Endothelial cell of umbilical vein (primary cell): ENCODE data around the gene GRAMD1A. TPM values are rescaled to one million over a fixed set of nuclear protein-coding genes. Genes with fewer than 3 reads are reported as not detected.

Source experiments
- BruUV-seq: library from RNA; stranded (reverse); fragments of 400-500 nt; replicated peaks from 2 replicates; lab custom pipeline; 2021; lab: Mats Ljungman, UMichigan
- CTCF ChIA-PET: fragments of 300-600, 350-600 bp; sonication (Branson Sonifier 250); formaldehyde crosslinking; loops from one replicate; lab custom pipeline; 2021; ENCODE audit warnings: antibody characterized with exemption, inconsistent platforms; lab: Charles Lee
- POLR2A ChIA-PET: fragments of 300-600, 350-600 bp; sonication (Branson Sonifier 250); formaldehyde crosslinking; loops from one replicate; lab custom pipeline; 2021; ENCODE audit warnings: antibody characterized with exemption, inconsistent platforms; lab: Charles Lee
- DNase-seq: peaks from one replicate; pipeline ENCODE4 v3.0.0-alpha.2; 2011; ENCODE audit warnings: low read depth, low spot score
- FAIRE-seq: peaks from 2 replicates; lab custom pipeline; 2011; peaks lifted over from hg19 to GRCh38; lab: Jason Lieb, UNC
- H2AFZ ChIP-seq: 2 replicates; pipeline ENCODE4 v1.6.0; 2012; ENCODE audit warnings: low read depth, low read length, control low read depth, inconsistent platforms
- H3K27ac ChIP-seq: 2 replicates; pipeline ENCODE4 v1.5.1; 2011; ENCODE audit warnings: low read depth, mild to moderate bottlenecking, control low read depth, low read length, moderate library complexity; ENCODE audit not compliant: insufficient read depth
- H3K27me3 ChIP-seq, 2 experiments: 2 replicates each; pipeline versions ENCODE4 v1.6.0 to v1.6.1; 2011; ENCODE audit warnings: low read length in 2 of 2, mixed read lengths in 1 of 2; ENCODE audit not compliant: control insufficient read depth in 2 of 2, insufficient read depth in 2 of 2
- H3K36me3 ChIP-seq, 2 experiments: 2 replicates in 1 of 2; 3 replicates in 1 of 2; pipeline ENCODE4 v1.5.1; 2011; ENCODE audit warnings: low read length in 2 of 2, mild to moderate bottlenecking in 1 of 2, moderate library complexity in 1 of 2; ENCODE audit not compliant: control insufficient read depth in 2 of 2, insufficient read depth in 2 of 2; ENCODE audit errors: extremely low read depth in 1 of 2
- H3K4me1 ChIP-seq: 3 replicates; pipeline ENCODE4 v1.5.1; 2011; ENCODE audit warnings: mild to moderate bottlenecking, low read length; ENCODE audit not compliant: control insufficient read depth, insufficient read depth; ENCODE audit errors: extremely low read depth
- H3K4me2 ChIP-seq: 2 replicates; pipeline ENCODE4 v1.6.1; 2011; ENCODE audit warnings: low read length, control low read depth, mixed read lengths; ENCODE audit not compliant: insufficient read depth
- H3K4me3 ChIP-seq, 3 experiments: fragments of 200-600 bp in 1 of 3; sonication (generic), shearing (Covaris generic) in 1 of 3; replicated peaks in 1 of 3; 2 replicates each; pipeline ENCODE4 v1.5.1; 2011 to 2016; ENCODE audit warnings: control low read depth in 3 of 3, low read length in 3 of 3, mild to moderate bottlenecking in 2 of 3, inconsistent platforms in 1 of 3, low read depth in 1 of 3, moderate library complexity in 1 of 3; ENCODE audit not compliant: insufficient read depth in 1 of 3
- H3K79me2 ChIP-seq: 2 replicates; pipeline ENCODE4 v1.6.0; 2012; ENCODE audit warnings: low read length, inconsistent platforms; ENCODE audit not compliant: control insufficient read depth, insufficient read depth
- H3K9ac ChIP-seq: replicated peaks from 2 replicates; pipeline ENCODE3; 2011; ENCODE audit warnings: low read length, control low read depth; ENCODE audit not compliant: insufficient read depth; ENCODE audit errors: extremely low read depth
- H3K9me1 ChIP-seq: replicated peaks from 3 replicates; pipeline ENCODE4 v1.6.0; 2011; ENCODE audit warnings: mild to moderate bottlenecking, low read length; ENCODE audit not compliant: control insufficient read depth, insufficient read depth; ENCODE audit errors: extremely low read depth
- H3K9me3 ChIP-seq: replicated peaks from 2 replicates; pipeline ENCODE4 v1.5.1; 2012; ENCODE audit warnings: low read length, inconsistent platforms; ENCODE audit not compliant: control insufficient read depth, insufficient read depth
- H4K20me1 ChIP-seq: replicated peaks from 2 replicates; pipeline ENCODE3; 2011; ENCODE audit warnings: mild to moderate bottlenecking, low read length; ENCODE audit not compliant: control insufficient read depth, insufficient read depth; ENCODE audit errors: extremely low read depth
- GATA2 ChIP-seq: IDR thresholded peaks from 2 replicates; pipeline ENCODE4 v1.7.0; 2011; ENCODE audit warnings: low read depth, mild to moderate bottlenecking, moderate library complexity, mixed read lengths, low read length; ENCODE audit not compliant: insufficient read length, insufficient read depth
- POLR2AphosphoS5 ChIP-seq: IDR thresholded peaks from 2 replicates; pipeline ENCODE4 v1.6.1; 2012; ENCODE audit warnings: low read depth, mild to moderate bottlenecking, control low read depth, low read length, moderate library complexity; ENCODE audit not compliant: insufficient read depth
- dilution Hi-C: fragments of 300-500 bp; cut with MboI; formaldehyde crosslinking; loops from one replicate; pipeline ENCODE4 v1.15.0; 2019; ENCODE audit warnings: low sequenced_read_pairs; ENCODE audit not compliant: extremely low pct_ligation_motif_present
- intact Hi-C: fragments of 100-400 bp; cut with micrococcal nuclease; formaldehyde crosslinking; loops from one replicate; pipeline ENCODE4 v1.10.0; 2022
- polyA plus RNA-seq, 4 experiments: library from polyadenylated mRNA; depleted of rRNA in 3 of 4; stranded (reverse) in 3 of 4; unstranded in 1 of 4; fragments of >200 nt; gene quantifications; 2 replicates each; pipeline versions ENCODE4 v1.2.1 to v1.2.3, GENCODE V29; 2011 to 2012; ENCODE audit warnings: missing spikeins in 1 of 4
- total RNA-seq: library from RNA; stranded (reverse); gene quantifications from 2 replicates; pipeline ENCODE4 v1.2.3, GENCODE V29; 2021
- TF ChIP-seq, protein P1 (sequence below), 2 donors: IDR thresholded peaks; 1 replicate in 1 of 2; 2 replicates in 1 of 2; pipeline ENCODE4 v1.5.1; 2011; ENCODE audit warnings: low read length in 2 of 2, mild to moderate bottlenecking in 2 of 2, moderate library complexity in 2 of 2, control low read depth in 1 of 2, inconsistent platforms in 1 of 2, low read depth in 1 of 2; ENCODE audit not compliant: insufficient read depth in 1 of 2; ENCODE audit errors: extremely low read depth in 1 of 2

The GRAMD1A gene
- total and polyA plus RNA-seq, 2 donors (not counting 3 experiments of a cell fraction or from before 2014, with no cell fraction given) = 127 to 130 TPM

GRCh38 chr19:34960103-34960805 lies 39.9 kb upstream of the GRAMD1A start:
- DNase-seq = no peak
- no peaks in the 10 kb centered on the region for H4K20me1 ChIP-seq
- TF ChIP-seq POLR2AphosphoS5 (no peak), GATA2 (peak; percentile 46)
- TF ChIP-seq, protein P1, sequence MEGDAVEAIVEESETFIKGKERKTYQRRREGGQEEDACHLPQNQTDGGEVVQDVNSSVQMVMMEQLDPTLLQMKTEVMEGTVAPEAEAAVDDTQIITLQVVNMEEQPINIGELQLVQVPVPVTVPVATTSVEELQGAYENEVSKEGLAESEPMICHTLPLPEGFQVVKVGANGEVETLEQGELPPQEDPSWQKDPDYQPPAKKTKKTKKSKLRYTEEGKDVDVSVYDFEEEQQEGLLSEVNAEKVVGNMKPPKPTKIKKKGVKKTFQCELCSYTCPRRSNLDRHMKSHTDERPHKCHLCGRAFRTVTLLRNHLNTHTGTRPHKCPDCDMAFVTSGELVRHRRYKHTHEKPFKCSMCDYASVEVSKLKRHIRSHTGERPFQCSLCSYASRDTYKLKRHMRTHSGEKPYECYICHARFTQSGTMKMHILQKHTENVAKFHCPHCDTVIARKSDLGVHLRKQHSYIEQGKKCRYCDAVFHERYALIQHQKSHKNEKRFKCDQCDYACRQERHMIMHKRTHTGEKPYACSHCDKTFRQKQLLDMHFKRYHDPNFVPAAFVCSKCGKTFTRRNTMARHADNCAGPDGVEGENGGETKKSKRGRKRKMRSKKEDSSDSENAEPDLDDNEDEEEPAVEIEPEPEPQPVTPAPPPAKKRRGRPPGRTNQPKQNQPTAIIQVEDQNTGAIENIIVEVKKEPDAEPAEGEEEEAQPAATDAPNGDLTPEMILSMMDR (IDR thresholded peaks at IDR 0.05; ENCODE audit: extremely low read depth in 1 of 2, insufficient read depth in 1 of 2, low read depth in 1 of 2, low read length in 2 of 2) = no peak
- H2AFZ ChIP-seq = no peak overlapping the region
- no peak overlapping the region for H3K9ac ChIP-seq
- H3K27me3 ChIP-seq = no peaks in the 10 kb centered on the region
- H3K36me3 ChIP-seq = peaks cover 29 to 45% of the 10 kb centered on the region in 2 experiments
- H3K79me2 ChIP-seq = peaks cover 51% of the 10 kb centered on the region
- H3K4me3 ChIP-seq = no peak overlapping the region
- CTCF ChIA-PET = interaction anchor here (3.3 to 3.4 kb wide), 2 partner anchors 12 to 33 kb away, joined by 11 to 13 read pairs; partner anchors contain the start of gene ZNF30
- no peak for FAIRE-seq
- peaks cover 13% of the 10 kb centered on the region for H3K4me1 ChIP-seq
- H3K4me2 ChIP-seq = no peak overlapping the region
- intact Hi-C loops (loop anchor here (5.0 kb wide), 2 partner anchors 182 to 188 kb away; partner anchors contain the start of genes FXYD7 and ZNF599), dilution Hi-C loops (no loop called here)
- no peaks in the 10 kb centered on the region for H3K9me1 ChIP-seq
- BruUV-seq = no TSS peak
- no peak overlapping the region for H3K27ac ChIP-seq
- POLR2A ChIA-PET = no interaction called here
- H3K9me3 ChIP-seq = peaks cover 38% of the 10 kb centered on the region
